GM12878 (cell line): ENCODE results near the gene SPATS1. TPM values are rescaled to one million over a fixed set of nuclear protein-coding genes. Genes with fewer than 3 reads are reported as not detected.

ENCODE experiments used
- ATAC-seq: fragments of 200-7000 bp; cut with Tn5 transposase; 3 replicates; pipeline ENCODE4 v1.9.1; 2020; ENCODE audit warnings: mild to moderate bottlenecking, moderate library complexity
- BruUV-seq: library from RNA; stranded (reverse); fragments of 400-500 nt; replicated peaks from 2 replicates; lab custom pipeline; 2021; lab: Mats Ljungman, UMichigan
- CTCF ChIA-PET: fragments of 300-600 bp; sonication (Branson Sonifier 250); formaldehyde crosslinking; extraction: SDS; loops from one replicate; lab custom pipeline; 2021; ENCODE audit warnings: inconsistent platforms; lab: Yijun Ruan, JAX
- POLR2A ChIA-PET: fragments of 350-600 bp; formaldehyde crosslinking; extraction: SDS; loops from one replicate; lab custom pipeline; 2021; ENCODE audit warnings: inconsistent platforms; lab: Charles Lee
- RAD21 ChIA-PET: fragments of 300-600 bp; sonication (Branson Sonifier 250); formaldehyde crosslinking; loops from one replicate; lab custom pipeline; 2023; ENCODE audit warnings: antibody characterized with exemption; ENCODE audit not compliant: unreplicated experiment; lab: Charles Lee
- SMC1A ChIA-PET: fragments of 300-600 bp; sonication (Branson Sonifier 250); formaldehyde crosslinking; loops from one replicate; lab custom pipeline; 2023; ENCODE audit not compliant: unreplicated experiment, uncharacterized antibody; lab: Charles Lee
- DNase-seq: peaks from one replicate; pipeline ENCODE4 v3.0.0-alpha.2; 2011; ENCODE audit warnings: low read depth, low spot score
- FAIRE-seq: peaks from 3 replicates; lab custom pipeline; 2011; peaks lifted over from hg19 to GRCh38; lab: Jason Lieb, UNC
- H2AFZ ChIP-seq: 2 replicates; pipeline ENCODE4 v1.6.0; 2011; ENCODE audit warnings: low read depth, low read length, control low read depth; ENCODE audit not compliant: control insufficient read depth
- H3K27ac ChIP-seq: 2 replicates; pipeline ENCODE4 v1.5.1; 2011; ENCODE audit warnings: control low read depth; ENCODE audit not compliant: control insufficient read depth, insufficient read depth
- H3K27me3 ChIP-seq, 2 experiments: replicated peaks in 1 of 2; 2 replicates each; pipeline versions ENCODE4 v1.6.0 to v1.6.1; 2011; ENCODE audit warnings: low read length in 1 of 2; ENCODE audit not compliant: control insufficient read depth in 2 of 2, insufficient read depth in 2 of 2
- H3K36me3 ChIP-seq, 2 experiments: 2 replicates each; pipeline ENCODE4 v1.5.1; 2011; ENCODE audit warnings: low read length in 1 of 2; ENCODE audit not compliant: control insufficient read depth in 2 of 2, insufficient read depth in 2 of 2
- H3K4me1 ChIP-seq: 2 replicates; pipeline ENCODE4 v1.6.1; 2011; ENCODE audit warnings: mild to moderate bottlenecking, low read length, moderate library complexity, mixed read lengths; ENCODE audit not compliant: control insufficient read depth, insufficient read depth
- H3K4me2 ChIP-seq: 2 replicates; pipeline ENCODE4 v1.6.0; 2011; ENCODE audit warnings: control low read depth; ENCODE audit not compliant: control insufficient read depth, insufficient read depth
- H3K4me3 ChIP-seq: fragments of 200-600 bp; sonication (generic); 2 replicates; pipeline ENCODE4 v1.5.1; 2016
- H3K79me2 ChIP-seq: 2 replicates; pipeline ENCODE4 v1.6.0; 2011; ENCODE audit warnings: low read length; ENCODE audit not compliant: control insufficient read depth, insufficient read depth
- H3K9ac ChIP-seq: 2 replicates; pipeline ENCODE4 v1.8.0; 2011; ENCODE audit warnings: low read length, control low read depth, mixed read lengths; ENCODE audit not compliant: control insufficient read depth, insufficient read depth
- H3K9me3 ChIP-seq: replicated peaks from 3 replicates; pipeline ENCODE4 v1.5.1; 2011; ENCODE audit warnings: mild to moderate bottlenecking, low read length; ENCODE audit not compliant: control insufficient read depth, insufficient read depth
- H4K20me1 ChIP-seq: 2 replicates; pipeline ENCODE4 v1.6.0; 2011; ENCODE audit not compliant: control insufficient read depth, insufficient read depth
- CUX1 ChIP-seq: IDR thresholded peaks from 2 replicates; pipeline ENCODE4 v1.6.1; 2012; ENCODE audit warnings: improper control_type of control experiment, low read depth, low read length; ENCODE audit not compliant: insufficient replicate concordance
- KAT2A ChIP-seq: conservative IDR thresholded peaks from 2 replicates; pipeline ENCODE4 v1.6.1; 2011; ENCODE audit warnings: low read depth, low read length; ENCODE audit not compliant: control insufficient read depth
- LARP7 ChIP-seq: fragments of 450-650 bp; IDR thresholded peaks from 2 replicates; pipeline ENCODE4 v1.6.1; 2017; ENCODE audit warnings: mild to moderate bottlenecking
- NFYA ChIP-seq: IDR thresholded peaks from 2 replicates; pipeline ENCODE4 v1.6.1; 2011; ENCODE audit warnings: low read depth, mild to moderate bottlenecking, low read length, improper control_type of control experiment, borderline replicate concordance
- NRF1 ChIP-seq: conservative IDR thresholded peaks from 2 replicates; pipeline ENCODE4 v1.6.1; 2011; ENCODE audit warnings: mild to moderate bottlenecking, low read depth, low read length, improper control_type of control experiment
- PBX3 ChIP-seq: IDR thresholded peaks from 2 replicates; pipeline ENCODE4 v1.6.1; 2011; ENCODE audit warnings: mild to moderate bottlenecking, low read depth, low read length, moderate library complexity; ENCODE audit not compliant: insufficient replicate concordance
- POLR2A ChIP-seq: IDR thresholded peaks from 2 replicates; pipeline ENCODE4 v1.6.1; 2011; ENCODE audit warnings: low read depth, mild to moderate bottlenecking, low read length
- POLR2AphosphoS5 ChIP-seq: IDR thresholded peaks from 2 replicates; pipeline ENCODE4 v1.6.1; 2011; ENCODE audit warnings: mild to moderate bottlenecking, low read length, inconsistent platforms
- SUZ12 ChIP-seq: fragments of 200-600 bp; sonication (generic); IDR thresholded peaks from one replicate; pipeline ENCODE4 v1.6.1; 2018; ENCODE audit warnings: antibody characterized with exemption, mild to moderate bottlenecking; ENCODE audit not compliant: unreplicated experiment
- TAF1 ChIP-seq: IDR thresholded peaks from 2 replicates; pipeline ENCODE4 v1.6.1; 2011; ENCODE audit warnings: mild to moderate bottlenecking, low read depth, low read length, borderline replicate concordance
- ZBED1 ChIP-seq: IDR thresholded peaks from 2 replicates; pipeline ENCODE4 v1.6.1; 2016; ENCODE audit warnings: borderline replicate concordance
- WGBS: methylation state at CpG from one replicate; pipeline ENCODE4 v1.1.6; 2016; ENCODE audit warnings: low lambda C conversion rate; ENCODE audit not compliant: insufficient replicate concordance, insufficient coverage; ENCODE audit errors: missing lambda C conversion rate; 5-methylcytosine and 5-hydroxymethylcytosine counted together
- in situ Hi-C: fragments of 300-500 bp; cut with MboI; formaldehyde crosslinking; loops from 9 replicates; pipeline ENCODE4 v1.14.3; 2018; ENCODE audit warnings: mixed read lengths
- intact Hi-C: fragments of 100-400 bp; cut with micrococcal nuclease; formaldehyde crosslinking; loops from one replicate; pipeline ENCODE4 v1.14.2; 2022; ENCODE audit not compliant: unreplicated experiment
- polyA plus RNA-seq, 11 experiments: library from polyadenylated mRNA; depleted of rRNA in 4 of 11; unstranded in 6 of 11; stranded (reverse) in 5 of 11; fragments of >200 nt; fragmentation: Nextera tagmentation in 4 of 11; fragmentation: Illumina TruSeq in 1 of 11; extraction: Ambion mirVana in 4 of 11; extraction: Trizol in 1 of 11; gene quantifications; 1 replicate in 1 of 11; 2 replicates in 10 of 11; pipeline versions ENCODE4 v1.2.1 to v1.2.3, GENCODE V29; 2011 to 2016; ENCODE audit warnings: inconsistent platforms in 2 of 11, missing spikeins in 2 of 11, low read depth in 1 of 11
- total RNA-seq, 4 experiments: library from RNA; depleted of rRNA in 3 of 4; stranded (reverse); fragments of >200 nt in 3 of 4; fragmentation: Illumina TruSeq in 1 of 4; extraction: Trizol in 1 of 4; gene quantifications; 2 replicates each; pipeline versions ENCODE4 v1.2.1 to v1.2.3, GENCODE V29; 2013 to 2021

SPATS1 gene
- total and polyA plus RNA-seq, 10 of the 15 experiments (the other 5 are each of a cell fraction or from before 2014, with no cell fraction given) = 0.12 TPM; not detected in 9

GRCh38 chr6:44297063-44298038 is 45.1 kb upstream of the SPATS1 start:
- TF ChIP-seq PBX3 (no peak), NRF1 (no peak), ZBED1 (no peak), POLR2A (peak; percentile 59), TAF1 (no peak), KAT2A (no peak), NFYA (no peak), POLR2AphosphoS5 (no peak), SUZ12 (peak; percentile 25), CUX1 (no peak), LARP7 (no peak)
- H3K27ac ChIP-seq = no peak overlapping the region
- in situ Hi-C loops = no loop called here
- no peak overlapping the region for H3K4me3 ChIP-seq
- ChIA-PET SMC1A (no interaction called here), CTCF (interaction anchor here (1.5 to 2.3 kb wide), 3 partner anchors 8 to 29 kb away, joined by 5 to 17 read pairs (median 6); partner anchors contain the start of gene AARS2), POLR2A (interaction anchor here (0.6 kb wide), 1 partner anchor 8 kb away, joined by 3 read pairs; no protein-coding TSS in a partner anchor), RAD21 (no interaction called here)
- no peaks in the 10 kb centered on the region for H4K20me1 ChIP-seq
- DNase-seq = no peak
- 8% methylated on average over 69 of the region's 86 CpGs for WGBS
- H3K4me1 ChIP-seq = no peaks in the 10 kb centered on the region
- H3K9me3 ChIP-seq = no peaks in the 10 kb centered on the region
- no peak overlapping the region for H2AFZ ChIP-seq
- H3K27me3 ChIP-seq = peaks cover 9 to 11% of the 10 kb centered on the region in 2 experiments
- no TSS peak for BruUV-seq
- intact Hi-C loops = no loop called here
- H3K36me3 ChIP-seq = peaks cover 0 to 10% of the 10 kb centered on the region in 2 experiments; a peak in 2 of 4 replicates
- H3K79me2 ChIP-seq = no peaks in the 10 kb centered on the region
- no peak overlapping the region for H3K4me2 ChIP-seq
- H3K9ac ChIP-seq = no peak overlapping the region
- no peak for FAIRE-seq
- peak; percentile 50 for ATAC-seq
